ENCODE measurements around the gene ZNF22.

ZNF22 gene

GRCh38 chr10:44978213-44978569, 22.5 kb upstream of the ZNF22 start:
- no peak for DNase-seq

- DNase-seq, result peak; percentile 91 to 96
These were observed 22.0 kb upstream of the ZNF22 start, which contains the start of gene DEPP1 for GRCh38 chr10:44978570-44979280. Gene DEPP1, minus strand, starts transcription at chr10:44978809. Its CDS starts 779 bp downstream, at chr10:44978030.

- DNase-seq, result no peak
These were observed 21.2 kb upstream of the ZNF22 start for GRCh38 chr10:44979281-44980191.

GRCh38 chr10:44980309-44981171, 20.2 kb upstream of the ZNF22 start:
- DNase-seq, result no peak

GRCh38 chr10:44981172-44982113, 19.3 kb upstream of the ZNF22 start:
- DNase-seq, result no peak

- no peak for DNase-seq
These were observed 18.6 kb upstream of the ZNF22 start for GRCh38 chr10:44982114-44982460.

- no peak for DNase-seq
These were observed 18.2 kb upstream of the ZNF22 start for GRCh38 chr10:44982496-44982895.

GRCh38 chr10:44983066-44983894, 17.4 kb upstream of the ZNF22 start:
- DNase-seq, result no peak

GRCh38 chr10:44983895-44984278, 16.8 kb upstream of the ZNF22 start:
- no peak for DNase-seq

GRCh38 chr10:44984671-44985101, 16.0 kb upstream of the ZNF22 start:
- no peak for DNase-seq

GRCh38 chr10:44985175-44985681, 15.5 kb upstream of the ZNF22 start:
- DNase-seq, result no peak

- DNase-seq, result no peak
These were observed 14.5 kb upstream of the ZNF22 start for GRCh38 chr10:44986179-44986578.

- no peak for DNase-seq
These were observed 14.1 kb upstream of the ZNF22 start for GRCh38 chr10:44986670-44987069.

- DNase-seq, result no peak
These were observed 11.7 kb upstream of the ZNF22 start for GRCh38 chr10:44988957-44989585.

- no peak for DNase-seq
These were observed 11.0 kb upstream of the ZNF22 start for GRCh38 chr10:44989597-44990301.

GRCh38 chr10:44990302-44990655, 10.4 kb upstream of the ZNF22 start:
- no peak for DNase-seq

GRCh38 chr10:44990965-44991364, 9.8 kb upstream of the ZNF22 start:
- DNase-seq, result no peak

- DNase-seq, result no peak
These were observed 9.2 kb upstream of the ZNF22 start for GRCh38 chr10:44991571-44991970.

GRCh38 chr10:44992070-44992731, 8.5 kb upstream of the ZNF22 start:
- no peak for DNase-seq

All from cerebellar nuclear complex (tissue), 1 donor.